ENCODE data around the gene CYB5R3. TPM values are rescaled to one million over a fixed set of nuclear protein-coding genes. Genes with fewer than 3 reads are reported as not detected.

Gene CYB5R3
- polyA plus RNA-seq, 1 of the 3 experiments (the other 2 are of a cell fraction), result 106 TPM

DNA sequence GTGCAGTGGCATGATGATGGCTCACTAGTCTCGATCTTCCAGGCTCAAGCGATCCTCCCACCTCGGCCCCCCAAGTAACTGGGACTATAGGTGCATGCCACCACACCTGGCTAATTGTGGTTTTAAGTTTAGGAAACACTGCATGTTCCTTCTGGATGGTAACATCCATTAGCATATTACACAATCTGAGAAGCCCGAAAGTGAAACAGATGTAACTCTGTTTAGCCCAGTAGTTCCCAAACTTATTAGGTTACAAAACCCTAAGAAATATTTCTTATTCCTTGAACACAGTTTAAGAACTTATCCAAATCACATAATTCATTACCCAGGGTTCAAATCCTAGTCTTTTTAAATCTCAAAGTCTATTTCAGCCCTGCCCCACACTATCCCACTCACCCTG, 62.8 kb downstream of the CYB5R3 start:
- Histone ChIP-seq H3K79me2 (ENCODE audit: insufficient read depth) (no peaks in the 10 kb centered on the region), H4K20me1 (ENCODE audit: insufficient read depth) (no peaks in the 10 kb centered on the region), H3K4me1 (ENCODE audit: control insufficient read depth in 1 of 2, insufficient read depth in 2 of 2, low read depth in 1 of 2, low read length in 1 of 2) (no peaks in the 10 kb centered on the region), H3K36me3 (replicated peaks in 1 of 2; ENCODE audit: control insufficient read depth in 1 of 2, insufficient read depth in 2 of 2, low read length in 1 of 2) (peaks cover 2 to 28% of the 10 kb centered on the region in 2 experiments), H3K4me2 (no peak overlapping the region), H3F3A (replicated peaks; ENCODE audit: insufficient read depth) (no peaks in the 10 kb centered on the region), H3K27ac (ENCODE audit: low read depth in 2 of 2, low read length in 1 of 2) (no peak overlapping the region), H3K27me3 (ENCODE audit: insufficient read depth) (no peaks in the 10 kb centered on the region), H3K9me3 (no peaks in the 10 kb centered on the region), H2AFZ (ENCODE audit: low read depth) (no peak overlapping the region), H3K4me3 (ENCODE audit: low read depth in 2 of 2, low read length in 1 of 2) (no peak overlapping the region), H3K9me2 (no peaks in the 10 kb centered on the region), H3K9ac (no peak overlapping the region)
- WGBS (ENCODE audit: low lambda C conversion rate), result 87% methylated on average over 4 of the region's 4 CpGs
- no peak for DNase-seq
- ChIA-PET POLR2A (no interaction called here), CTCF (no interaction called here)
- TF ChIP-seq TEAD4 (IDR thresholded peaks at IDR 0.05; ENCODE audit: borderline replicate concordance, insufficient read depth) (no peak), GATA2 (CRISPR knock-in tag; IDR thresholded peaks at IDR 0.05) (no peak), ELF1 (IDR thresholded peaks at IDR 0.05) (no peak), MEF2A (IDR thresholded peaks at IDR 0.05; ENCODE audit: borderline replicate concordance, low read depth) (no peak), RXRA (IDR thresholded peaks at IDR 0.05; ENCODE audit: borderline replicate concordance, low read depth) (no peak), POLR2AphosphoS5 (IDR thresholded peaks at IDR 0.05; ENCODE audit: low read depth, low read length) (no peak), EP300 (IDR thresholded peaks at IDR 0.05; ENCODE audit: borderline replicate concordance in 1 of 2, low read depth in 1 of 2, low read length in 1 of 2) (no peak), SMC3 (IDR thresholded peaks at IDR 0.05; ENCODE audit: low read depth, low read length) (no peak), FOXJ3 (CRISPR knock-in tag; IDR thresholded peaks at IDR 0.05) (no peak), JUND (IDR thresholded peaks at IDR 0.05) (no peak), RFX5 (IDR thresholded peaks at IDR 0.05; ENCODE audit: low read length) (no peak), SIN3A (IDR thresholded peaks at IDR 0.05; ENCODE audit: borderline replicate concordance, low read depth, low read length) (no peak), RCOR1 (IDR thresholded peaks at IDR 0.05; ENCODE audit: low read length) (no peak), CHD2 (IDR thresholded peaks at IDR 0.05; ENCODE audit: low read length, partially characterized antibody) (no peak), FOXM1 (IDR thresholded peaks at IDR 0.05; ENCODE audit: low read depth) (no peak)
- TF ChIP-seq, protein P1, sequence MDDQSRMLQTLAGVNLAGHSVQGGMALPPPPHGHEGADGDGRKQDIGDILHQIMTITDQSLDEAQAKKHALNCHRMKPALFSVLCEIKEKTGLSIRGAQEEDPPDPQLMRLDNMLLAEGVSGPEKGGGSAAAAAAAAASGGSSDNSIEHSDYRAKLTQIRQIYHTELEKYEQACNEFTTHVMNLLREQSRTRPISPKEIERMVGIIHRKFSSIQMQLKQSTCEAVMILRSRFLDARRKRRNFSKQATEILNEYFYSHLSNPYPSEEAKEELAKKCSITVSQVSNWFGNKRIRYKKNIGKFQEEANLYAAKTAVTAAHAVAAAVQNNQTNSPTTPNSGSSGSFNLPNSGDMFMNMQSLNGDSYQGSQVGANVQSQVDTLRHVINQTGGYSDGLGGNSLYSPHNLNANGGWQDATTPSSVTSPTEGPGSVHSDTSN (IDR thresholded peaks at IDR 0.05), result no peak
- TF ChIP-seq, protein P2, sequence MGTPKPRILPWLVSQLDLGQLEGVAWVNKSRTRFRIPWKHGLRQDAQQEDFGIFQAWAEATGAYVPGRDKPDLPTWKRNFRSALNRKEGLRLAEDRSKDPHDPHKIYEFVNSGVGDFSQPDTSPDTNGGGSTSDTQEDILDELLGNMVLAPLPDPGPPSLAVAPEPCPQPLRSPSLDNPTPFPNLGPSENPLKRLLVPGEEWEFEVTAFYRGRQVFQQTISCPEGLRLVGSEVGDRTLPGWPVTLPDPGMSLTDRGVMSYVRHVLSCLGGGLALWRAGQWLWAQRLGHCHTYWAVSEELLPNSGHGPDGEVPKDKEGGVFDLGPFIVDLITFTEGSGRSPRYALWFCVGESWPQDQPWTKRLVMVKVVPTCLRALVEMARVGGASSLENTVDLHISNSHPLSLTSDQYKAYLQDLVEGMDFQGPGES (IDR thresholded peaks at IDR 0.05; ENCODE audit: low read depth, low read length), result no peak
- TF ChIP-seq, protein P3, sequence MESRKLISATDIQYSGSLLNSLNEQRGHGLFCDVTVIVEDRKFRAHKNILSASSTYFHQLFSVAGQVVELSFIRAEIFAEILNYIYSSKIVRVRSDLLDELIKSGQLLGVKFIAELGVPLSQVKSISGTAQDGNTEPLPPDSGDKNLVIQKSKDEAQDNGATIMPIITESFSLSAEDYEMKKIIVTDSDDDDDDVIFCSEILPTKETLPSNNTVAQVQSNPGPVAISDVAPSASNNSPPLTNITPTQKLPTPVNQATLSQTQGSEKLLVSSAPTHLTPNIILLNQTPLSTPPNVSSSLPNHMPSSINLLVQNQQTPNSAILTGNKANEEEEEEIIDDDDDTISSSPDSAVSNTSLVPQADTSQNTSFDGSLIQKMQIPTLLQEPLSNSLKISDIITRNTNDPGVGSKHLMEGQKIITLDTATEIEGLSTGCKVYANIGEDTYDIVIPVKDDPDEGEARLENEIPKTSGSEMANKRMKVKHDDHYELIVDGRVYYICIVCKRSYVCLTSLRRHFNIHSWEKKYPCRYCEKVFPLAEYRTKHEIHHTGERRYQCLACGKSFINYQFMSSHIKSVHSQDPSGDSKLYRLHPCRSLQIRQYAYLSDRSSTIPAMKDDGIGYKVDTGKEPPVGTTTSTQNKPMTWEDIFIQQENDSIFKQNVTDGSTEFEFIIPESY (IDR thresholded peaks at IDR 0.05; ENCODE audit: borderline replicate concordance, low read depth), result no peak

Data from SK-N-SH (cell line).